HG02642 (cell line): ENCODE measurements around the gene ITGA2.
"Not testable (repeated sequence)": the region's sequence is repeated elsewhere in the genome, so short reads cannot be mapped to it uniquely, and the experiment has no call there.

Experiments
- ATAC-seq: cut with Tn5 transposase; IDR thresholded peaks from one replicate; pipeline ENCODE4 v1.9.1; 2021; ENCODE audit warnings: mild to moderate bottlenecking; ENCODE audit not compliant: unreplicated experiment, poor library complexity

ITGA2 gene

DNA sequence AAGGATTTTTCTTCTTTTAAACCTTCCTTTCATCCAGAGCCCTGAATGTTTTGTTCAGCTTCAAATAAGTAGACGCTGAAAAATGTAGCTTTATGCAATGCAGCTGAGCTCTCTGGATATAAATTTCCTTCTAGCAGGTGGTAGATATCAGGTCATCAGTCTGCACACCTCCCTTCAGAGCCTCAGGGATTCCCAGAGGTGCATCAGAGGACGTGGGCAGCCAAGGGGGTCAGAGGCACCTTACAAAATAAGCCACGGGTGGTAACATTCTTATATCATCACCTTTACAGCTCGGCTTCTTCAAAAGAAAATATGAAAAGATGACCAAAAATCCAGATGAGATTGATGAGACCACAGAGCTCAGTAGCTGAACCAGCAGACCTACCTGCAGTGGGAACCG, 101.1 kb downstream of the ITGA2 start:
- ATAC-seq, result no peak

DNA sequence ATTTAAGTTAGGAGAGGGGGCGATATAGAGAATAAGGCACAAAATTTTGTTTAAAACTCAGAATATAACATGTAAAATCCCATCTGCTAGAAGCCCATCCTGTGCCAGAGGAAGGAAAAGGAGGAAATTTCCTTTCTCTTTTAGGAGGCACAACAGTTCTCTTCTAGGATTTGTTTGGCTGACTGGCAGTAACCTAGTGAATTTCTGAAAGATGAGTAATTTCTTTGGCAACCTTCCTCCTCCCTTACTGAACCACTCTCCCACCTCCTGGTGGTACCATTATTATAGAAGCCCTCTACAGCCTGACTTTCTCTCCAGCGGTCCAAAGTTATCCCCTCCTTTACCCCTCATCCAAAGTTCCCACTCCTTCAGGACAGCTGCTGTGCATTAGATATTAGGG, 102.1 kb downstream of the ITGA2 start:
- ATAC-seq, result no peak

GRCh38 chr5:53092242-53092641, 103.1 kb downstream of the ITGA2 start:
- no peak for ATAC-seq

- no peak for ATAC-seq
These were observed 106.1 kb downstream of the ITGA2 start for GRCh38 chr5:53095217-53095616.

DNA sequence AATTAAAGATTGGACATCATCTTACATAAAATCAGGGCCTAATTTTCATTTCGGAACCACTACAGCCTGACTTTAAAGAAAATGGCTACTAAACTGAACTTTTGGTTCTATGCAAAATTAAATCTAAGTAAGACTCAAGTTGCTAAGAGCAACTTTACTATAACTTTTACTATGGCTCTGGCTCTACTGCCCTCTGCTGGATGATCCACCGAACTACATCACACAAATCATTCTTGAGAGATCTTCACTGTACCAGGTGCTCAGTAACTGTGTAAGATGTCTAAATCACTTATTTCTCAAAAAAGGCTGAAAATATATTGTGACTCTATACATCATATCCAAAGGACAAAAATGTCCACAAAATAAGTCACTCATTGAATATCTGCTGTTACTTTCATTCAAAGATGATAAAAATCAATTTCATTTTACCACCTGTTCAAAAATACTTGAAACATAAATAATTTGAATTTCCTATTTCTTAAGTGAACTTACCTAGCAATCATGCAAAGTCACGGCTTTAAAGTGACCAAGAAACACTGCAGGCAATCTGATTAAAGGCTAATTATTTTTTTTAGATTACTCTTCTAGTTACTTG, 106.9 kb downstream of the ITGA2 start:
- peak; percentile 89 for ATAC-seq

GRCh38 chr5:53099546-53099945, 110.4 kb downstream of the ITGA2 start:
- no peak for ATAC-seq

DNA sequence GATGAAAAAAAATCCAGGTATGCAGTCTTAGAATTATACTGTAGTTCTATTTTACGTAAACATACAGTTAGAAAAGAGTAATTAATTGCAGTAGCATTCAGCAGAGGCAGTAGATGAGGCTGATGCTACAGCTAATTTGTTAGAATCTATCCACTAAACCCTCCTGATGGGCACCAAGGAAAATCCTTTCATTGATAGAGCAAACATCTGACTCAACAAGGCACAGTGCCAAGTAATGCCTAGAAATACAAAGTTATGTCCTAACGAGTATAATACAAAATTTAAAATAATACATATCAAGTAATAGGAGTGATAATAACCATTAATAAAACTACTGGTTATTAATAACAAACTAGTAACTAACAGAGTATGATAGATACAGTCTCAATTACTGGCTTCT, 111.5 kb downstream of the ITGA2 start:
- no peak for ATAC-seq

DNA sequence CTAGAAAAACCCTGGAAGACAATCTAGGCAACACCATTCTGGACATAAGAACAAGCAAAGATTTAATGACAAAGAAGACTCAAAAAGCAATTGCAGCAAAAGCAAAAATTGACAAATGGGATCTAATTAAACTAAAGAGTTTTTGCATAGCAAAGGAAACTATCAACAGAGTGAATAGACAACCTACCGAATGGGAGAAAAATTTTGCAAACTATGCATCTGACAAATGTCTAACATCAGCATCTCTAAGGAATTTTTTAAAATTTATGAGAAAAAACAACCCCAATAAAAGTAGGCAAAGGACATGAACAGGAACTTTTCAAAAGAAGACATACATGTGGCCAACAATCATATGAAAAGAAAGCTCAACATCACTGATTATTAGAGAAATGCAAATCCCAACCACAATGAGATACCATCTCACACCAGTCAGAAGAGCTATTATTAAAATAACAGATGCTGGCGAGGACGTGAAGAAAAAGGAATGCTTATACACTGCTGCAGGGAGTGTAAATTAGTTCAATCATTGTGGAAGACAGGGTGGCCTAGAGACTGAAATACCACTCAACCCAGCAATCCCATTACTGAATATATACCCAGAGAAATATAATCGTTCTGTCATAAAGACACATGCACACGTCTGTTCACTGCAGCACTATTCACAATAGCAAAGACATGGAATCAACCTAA, 116.6 kb downstream of the ITGA2 start:
- ATAC-seq, result no peak

DNA sequence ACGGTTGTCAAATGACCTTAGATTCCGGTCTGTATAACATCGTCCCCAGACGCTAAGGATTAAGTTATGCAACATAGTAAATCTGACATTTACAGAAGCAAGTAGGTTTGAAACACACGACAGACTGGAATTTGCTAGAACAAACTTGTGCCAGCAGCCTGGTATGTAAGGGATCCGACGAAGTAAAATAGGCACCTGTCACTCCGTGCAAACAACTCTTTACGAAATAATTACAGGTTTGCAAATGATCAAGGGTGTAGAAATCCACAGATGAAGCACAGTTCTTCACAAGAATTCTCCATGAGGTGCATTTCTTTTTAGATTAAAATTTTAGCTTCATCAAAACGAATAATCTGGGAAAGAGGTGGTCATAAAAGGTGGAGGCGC, 119.9 kb downstream of the ITGA2 start:
- ATAC-seq, result peak; percentile 5

- peak; percentile 97 for ATAC-seq
These were observed 120.4 kb downstream of the ITGA2 start, which contains the start of gene MOCS2 for GRCh38 chr5:53109443-53110127. MOCS2 (minus strand) TSS chr5:53109757; CDS start chr5:53107174, 2,583 bp downstream.

- ATAC-seq, result peak; percentile 14
These were observed 121.0 kb downstream of the ITGA2 start for GRCh38 chr5:53110156-53110555.

GRCh38 chr5:53111139-53111538, 122.0 kb downstream of the ITGA2 start:
- no peak for ATAC-seq

GRCh38 chr5:53112307-53112706, 123.2 kb downstream of the ITGA2 start:
- not testable (repeated sequence) for ATAC-seq

GRCh38 chr5:53112909-53113308, 123.8 kb downstream of the ITGA2 start:
- ATAC-seq, result no peak

GRCh38 chr5:53113947-53114346, 124.8 kb downstream of the ITGA2 start:
- no peak for ATAC-seq

- ATAC-seq, result no peak
These were observed 125.8 kb downstream of the ITGA2 start for GRCh38 chr5:53114988-53115387.

- no peak for ATAC-seq
These were observed 127.4 kb downstream of the ITGA2 start for GRCh38 chr5:53116597-53116996.

- ATAC-seq, result no peak
These were observed 129.7 kb downstream of the ITGA2 start for GRCh38 chr5:53118879-53119278.

GRCh38 chr5:53120165-53120564, 131.0 kb downstream of the ITGA2 start:
- no peak for ATAC-seq

DNA sequence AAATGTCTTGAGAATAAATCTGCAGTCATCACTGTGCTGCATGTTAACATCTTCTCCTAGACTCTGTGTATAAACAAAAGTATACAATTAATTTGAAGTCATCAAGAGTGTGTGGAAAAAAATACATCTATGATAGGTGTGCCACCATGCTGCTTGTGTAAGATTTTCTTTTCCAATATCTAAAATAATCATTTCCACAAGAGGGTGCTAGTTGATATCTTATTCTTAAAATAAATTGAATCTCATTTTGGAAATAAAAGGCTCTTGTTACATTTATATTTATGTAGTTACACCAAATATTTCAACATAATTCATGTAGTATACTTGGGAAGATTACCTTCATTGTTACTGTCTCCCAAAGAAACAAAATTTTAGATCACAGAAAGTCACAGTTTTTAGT, 134.6 kb downstream of the ITGA2 start:
- no peak for ATAC-seq

DNA sequence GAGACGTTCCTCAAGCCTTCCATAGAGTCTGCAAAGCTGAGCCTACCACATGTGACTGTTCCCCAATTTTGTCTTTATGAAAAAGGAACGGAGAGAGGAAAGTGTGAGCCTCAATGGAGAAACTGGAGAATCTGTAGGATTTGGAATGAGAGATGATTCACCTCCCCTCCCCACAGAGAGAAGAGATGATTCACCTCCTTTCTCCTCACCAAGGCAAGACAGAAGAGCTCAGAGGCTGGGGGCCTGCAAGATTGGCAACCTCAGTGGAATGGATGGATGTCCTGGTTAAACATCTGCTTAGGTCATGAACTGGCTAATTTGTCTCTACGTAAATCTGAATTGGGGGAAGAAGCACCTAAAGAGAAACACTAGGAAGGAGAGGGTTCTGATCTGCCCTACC, 137.4 kb downstream of the ITGA2 start:
- no peak for ATAC-seq

GRCh38 chr5:53127107-53127506, 138.0 kb downstream of the ITGA2 start:
- no peak for ATAC-seq
